ENCODE measurements around the gene MIPEP. TPM values are rescaled to one million over a fixed set of nuclear protein-coding genes. Genes with fewer than 3 reads are reported as not detected.

MIPEP gene
- total RNA-seq, 1 experiment from 2014 or later, result 18.6 TPM

DNA sequence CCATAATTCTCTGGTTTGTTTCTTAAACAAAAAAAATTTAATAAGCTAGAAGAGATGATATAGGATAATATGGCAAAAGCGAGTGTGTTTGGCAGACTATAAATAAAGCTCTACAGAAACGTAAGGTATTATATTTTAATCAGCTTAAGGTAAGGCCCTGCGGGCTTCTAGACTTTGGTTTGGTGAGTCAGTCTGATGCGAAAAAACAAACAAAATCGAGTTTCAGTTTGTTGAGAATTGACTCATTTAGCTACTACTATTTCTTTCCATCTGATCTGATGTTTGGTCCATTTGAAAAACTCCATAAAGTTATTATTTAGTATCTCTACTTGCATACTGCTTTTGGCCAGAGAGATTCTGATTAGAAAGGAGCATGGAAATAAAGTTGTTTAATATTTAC, 138.0 kb downstream of the MIPEP start:
- no peaks in the 10 kb centered on the region for H3K9me3 ChIP-seq (ENCODE audit: insufficient read depth, low read depth)
- POLR2A ChIA-PET (ENCODE audit: unreplicated experiment), result no interaction called here
- no peaks in the 10 kb centered on the region for H3K79me2 ChIP-seq (ENCODE audit: low read depth)
- no peaks in the 10 kb centered on the region for H3K9me2 ChIP-seq (ENCODE audit: insufficient read depth)
- CTCF ChIA-PET, result no interaction called here
- no peaks in the 10 kb centered on the region for H3K36me3 ChIP-seq (ENCODE audit: low read depth)
- H3K4me3 ChIP-seq, result no peak overlapping the region
- intact Hi-C loops (cut with micrococcal nuclease; ENCODE audit: unreplicated experiment), result no loop called here
- H3K27ac ChIP-seq, result no peak overlapping the region
- no peaks in the 10 kb centered on the region for H4K20me1 ChIP-seq (ENCODE audit: insufficient read depth)
- H2AFZ ChIP-seq, result no peak overlapping the region
- H3F3A ChIP-seq (ENCODE audit: insufficient read depth, low read depth), result no peaks in the 10 kb centered on the region
- TF ChIP-seq, protein P1, sequence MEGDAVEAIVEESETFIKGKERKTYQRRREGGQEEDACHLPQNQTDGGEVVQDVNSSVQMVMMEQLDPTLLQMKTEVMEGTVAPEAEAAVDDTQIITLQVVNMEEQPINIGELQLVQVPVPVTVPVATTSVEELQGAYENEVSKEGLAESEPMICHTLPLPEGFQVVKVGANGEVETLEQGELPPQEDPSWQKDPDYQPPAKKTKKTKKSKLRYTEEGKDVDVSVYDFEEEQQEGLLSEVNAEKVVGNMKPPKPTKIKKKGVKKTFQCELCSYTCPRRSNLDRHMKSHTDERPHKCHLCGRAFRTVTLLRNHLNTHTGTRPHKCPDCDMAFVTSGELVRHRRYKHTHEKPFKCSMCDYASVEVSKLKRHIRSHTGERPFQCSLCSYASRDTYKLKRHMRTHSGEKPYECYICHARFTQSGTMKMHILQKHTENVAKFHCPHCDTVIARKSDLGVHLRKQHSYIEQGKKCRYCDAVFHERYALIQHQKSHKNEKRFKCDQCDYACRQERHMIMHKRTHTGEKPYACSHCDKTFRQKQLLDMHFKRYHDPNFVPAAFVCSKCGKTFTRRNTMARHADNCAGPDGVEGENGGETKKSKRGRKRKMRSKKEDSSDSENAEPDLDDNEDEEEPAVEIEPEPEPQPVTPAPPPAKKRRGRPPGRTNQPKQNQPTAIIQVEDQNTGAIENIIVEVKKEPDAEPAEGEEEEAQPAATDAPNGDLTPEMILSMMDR (conservative IDR thresholded peaks at IDR 0.05), result no peak
- TF ChIP-seq EZH2 (IDR thresholded peaks at IDR 0.05; ENCODE audit: low read depth), result no peak
- H3K4me2 ChIP-seq, result no peak overlapping the region
- DNase-seq, result no peak
- no peaks in the 10 kb centered on the region for H3K27me3 ChIP-seq (ENCODE audit: insufficient read depth, low read depth)
- BruUV-seq (replicated peaks), result no TSS peak
- no peaks in the 10 kb centered on the region for H3K4me1 ChIP-seq (replicated peaks; ENCODE audit: insufficient read depth)

DNA sequence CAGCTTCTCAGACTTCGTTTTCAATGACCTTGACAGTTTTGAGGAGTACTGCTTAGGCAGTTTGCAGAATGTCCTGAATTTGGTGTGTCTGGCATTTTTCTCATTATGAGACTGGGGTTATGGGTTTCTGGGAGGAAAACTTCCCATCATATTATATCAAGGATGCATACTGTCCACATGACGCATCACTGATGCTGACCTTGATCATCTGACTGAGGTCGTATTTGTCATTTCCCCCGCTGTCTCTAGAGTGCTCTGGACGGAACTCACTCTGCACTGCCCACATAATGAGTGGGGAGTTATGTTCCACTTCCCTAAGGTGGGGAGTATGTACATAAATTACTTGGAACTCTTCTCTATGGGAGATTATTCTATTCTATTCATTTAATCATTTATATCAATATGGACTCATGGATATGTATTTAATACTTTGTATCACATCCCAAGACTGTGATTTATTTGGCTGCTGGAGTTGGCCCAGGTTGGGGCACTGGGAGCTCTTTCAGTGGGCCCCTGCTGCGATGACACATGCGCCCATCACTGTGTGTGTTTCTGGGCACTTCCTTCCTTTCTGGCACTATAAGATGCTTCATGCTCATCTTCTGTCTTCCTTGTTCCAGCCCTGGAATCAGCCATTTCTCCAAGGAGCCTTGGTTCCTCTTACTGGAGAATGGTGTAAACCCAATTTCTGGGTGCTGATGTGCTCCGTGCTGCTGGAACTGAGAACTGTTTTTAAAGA, 138.6 kb downstream of the MIPEP start:
- no peaks in the 10 kb centered on the region for H3K9me2 ChIP-seq (ENCODE audit: insufficient read depth)
- H3K79me2 ChIP-seq (ENCODE audit: low read depth), result no peaks in the 10 kb centered on the region
- H3K4me3 ChIP-seq, result no peak overlapping the region
- H3K4me1 ChIP-seq (replicated peaks; ENCODE audit: insufficient read depth), result no peaks in the 10 kb centered on the region
- ChIA-PET CTCF (no interaction called here), POLR2A (ENCODE audit: unreplicated experiment) (no interaction called here)
- BruUV-seq (replicated peaks), result no TSS peak
- no peak overlapping the region for H2AFZ ChIP-seq
- no peak for TF ChIP-seq EZH2 (IDR thresholded peaks at IDR 0.05; ENCODE audit: low read depth)
- TF ChIP-seq, protein P1 (conservative IDR thresholded peaks at IDR 0.05), result no peak
- H3F3A ChIP-seq (ENCODE audit: insufficient read depth, low read depth), result no peaks in the 10 kb centered on the region
- H3K27ac ChIP-seq, result no peak overlapping the region
- H3K36me3 ChIP-seq (ENCODE audit: low read depth), result no peaks in the 10 kb centered on the region
- H3K4me2 ChIP-seq, result no peak overlapping the region
- no peaks in the 10 kb centered on the region for H3K27me3 ChIP-seq (ENCODE audit: insufficient read depth, low read depth)
- H4K20me1 ChIP-seq (ENCODE audit: insufficient read depth), result no peaks in the 10 kb centered on the region
- intact Hi-C loops (cut with micrococcal nuclease; ENCODE audit: unreplicated experiment), result no loop called here
- DNase-seq, result no peak
- no peaks in the 10 kb centered on the region for H3K9me3 ChIP-seq (ENCODE audit: insufficient read depth, low read depth)

DNA sequence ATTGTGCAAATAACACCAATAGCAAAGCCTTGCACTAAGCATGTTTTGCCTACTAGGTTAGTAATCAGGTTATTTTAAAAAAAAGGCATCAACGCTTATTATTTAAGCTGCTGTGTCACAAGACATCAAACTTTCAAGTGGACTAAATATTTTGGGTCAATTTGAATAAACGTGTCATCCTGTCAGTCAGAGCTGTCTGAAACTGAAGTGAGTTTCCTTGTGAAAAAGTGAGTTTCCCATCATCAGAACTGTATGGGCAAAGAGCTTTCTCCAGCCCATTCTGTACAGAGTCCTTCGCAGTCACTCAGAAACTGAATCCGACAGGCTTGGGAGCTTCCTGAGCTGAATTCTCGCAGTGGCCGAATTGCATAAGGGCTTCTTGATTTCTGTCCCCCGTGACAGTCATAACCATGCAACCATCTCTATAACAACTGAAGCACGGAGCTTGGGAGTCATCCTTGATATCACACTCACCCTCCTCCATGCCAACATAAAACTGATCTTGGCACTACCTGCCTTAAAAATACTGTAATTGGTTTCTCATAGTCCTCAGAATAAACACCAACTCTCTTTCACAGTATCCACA, 139.8 kb downstream of the MIPEP start:
- Histone ChIP-seq H3K4me3 (no peak overlapping the region), H3K9me3 (ENCODE audit: insufficient read depth, low read depth) (no peaks in the 10 kb centered on the region), H3F3A (ENCODE audit: insufficient read depth, low read depth) (no peaks in the 10 kb centered on the region), H3K4me1 (replicated peaks; ENCODE audit: insufficient read depth) (no peaks in the 10 kb centered on the region), H3K9me2 (ENCODE audit: insufficient read depth) (no peaks in the 10 kb centered on the region), H3K27ac (no peak overlapping the region), H2AFZ (no peak overlapping the region), H3K79me2 (ENCODE audit: low read depth) (no peaks in the 10 kb centered on the region), H3K27me3 (ENCODE audit: insufficient read depth, low read depth) (no peaks in the 10 kb centered on the region), H3K4me2 (no peak overlapping the region), H3K36me3 (ENCODE audit: low read depth) (no peaks in the 10 kb centered on the region), H4K20me1 (ENCODE audit: insufficient read depth) (no peaks in the 10 kb centered on the region)
- no peak for DNase-seq
- ChIA-PET POLR2A (ENCODE audit: unreplicated experiment) (no interaction called here), CTCF (no interaction called here)
- TF ChIP-seq, protein P1 (conservative IDR thresholded peaks at IDR 0.05), result no peak
- TF ChIP-seq EZH2 (IDR thresholded peaks at IDR 0.05; ENCODE audit: low read depth), result no peak
- intact Hi-C loops (cut with micrococcal nuclease; ENCODE audit: unreplicated experiment), result no loop called here
- BruUV-seq (replicated peaks), result no TSS peak

Measured in PC-9 (cell line).